Urinary bladder (tissue), 4 donors: Measurements from ENCODE around the gene MCM3AP. TPM values are rescaled to one million over a fixed set of nuclear protein-coding genes. Genes with fewer than 3 reads are reported as not detected.

Experiments used
- DNase-seq: peaks from one replicate; pipeline ENCODE4 v3.0.0-alpha.2; 2015; ENCODE audit errors: extremely low spot score
- H3K27ac ChIP-seq: one replicate; pipeline ENCODE4 v1.5.1; 2013; ENCODE audit warnings: low read depth, mild to moderate bottlenecking, moderate library complexity
- H3K36me3 ChIP-seq: one replicate; pipeline ENCODE4 v1.6.1; 2013; ENCODE audit warnings: mild to moderate bottlenecking, moderate library complexity; ENCODE audit not compliant: insufficient read depth
- H3K4me1 ChIP-seq: one replicate; pipeline ENCODE4 v1.6.1; 2013; ENCODE audit warnings: mild to moderate bottlenecking, moderate library complexity; ENCODE audit not compliant: insufficient read depth
- H3K4me3 ChIP-seq: one replicate; pipeline ENCODE4 v1.5.1; 2013; ENCODE audit warnings: low read depth, low read length
- WGBS: extraction: QIAGEN DNeasy Blood & Tissue Kit; methylation state at CpG from one replicate; pipeline ENCODE4 v1.1.7; 2013; 5-methylcytosine and 5-hydroxymethylcytosine counted together
- polyA plus RNA-seq: library from polyadenylated mRNA; stranded (reverse); fragments of 200-250 nt; gene quantifications from one replicate; pipeline ENCODE4 v1.2.3, GENCODE V29; 2013
- total RNA-seq: library from RNA; depleted of rRNA; stranded (reverse); fragments of >200 nt; gene quantifications from one replicate; pipeline ENCODE4 v1.2.3, GENCODE V29; 2014
- donor health status: healthy with polysubstance abuse.
- donor health status: healthy.

MCM3AP gene
- total and polyA plus RNA-seq, 2 donors, result 52.9 to 65.0 TPM

GRCh38 chr21:46188226-46189212 is 96.9 kb downstream of the MCM3AP start:
- Histone ChIP-seq H3K4me1 (no peaks in the 10 kb centered on the region), H3K36me3 (no peaks in the 10 kb centered on the region), H3K4me3 (no peak overlapping the region), H3K27ac (no peak overlapping the region)
- DNase-seq, result no peak
- WGBS, result 47% methylated on average over 17 of the region's 17 CpGs

- no peak overlapping the region for H3K4me3 ChIP-seq
- no peak for DNase-seq
- H3K4me1 ChIP-seq, result no peaks in the 10 kb centered on the region
- no peak overlapping the region for H3K27ac ChIP-seq
- 83% methylated on average over 7 of the region's 7 CpGs for WGBS
- H3K36me3 ChIP-seq, result no peaks in the 10 kb centered on the region
Measured at GRCh38 chr21:46187814-46188213, 97.6 kb downstream of the MCM3AP start.

DNA sequence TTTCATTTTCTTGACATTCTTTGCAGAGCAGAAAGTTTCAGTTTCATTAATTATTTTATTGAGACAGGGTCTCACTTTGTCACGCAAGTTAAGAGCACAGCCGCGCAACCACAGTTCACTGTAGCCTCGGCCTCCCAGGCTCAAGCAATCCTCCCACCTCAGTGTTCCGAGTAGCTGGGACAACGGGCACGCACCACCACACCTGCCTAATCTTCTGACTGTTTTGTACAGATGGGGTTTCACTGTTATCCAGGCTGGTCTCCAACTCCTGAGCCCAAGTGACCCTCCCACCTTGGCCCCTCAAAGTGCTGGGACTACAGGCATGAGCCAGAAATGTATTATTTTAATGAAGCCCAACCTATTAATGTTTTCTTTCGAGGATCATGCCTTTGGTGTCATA is 98.2 kb downstream of the MCM3AP start:
- 95% methylated on average over 8 of the region's 8 CpGs for WGBS
- Histone ChIP-seq H3K4me3 (no peak overlapping the region), H3K4me1 (no peaks in the 10 kb centered on the region), H3K27ac (no peak overlapping the region), H3K36me3 (no peaks in the 10 kb centered on the region)
- DNase-seq, result no peak

DNA sequence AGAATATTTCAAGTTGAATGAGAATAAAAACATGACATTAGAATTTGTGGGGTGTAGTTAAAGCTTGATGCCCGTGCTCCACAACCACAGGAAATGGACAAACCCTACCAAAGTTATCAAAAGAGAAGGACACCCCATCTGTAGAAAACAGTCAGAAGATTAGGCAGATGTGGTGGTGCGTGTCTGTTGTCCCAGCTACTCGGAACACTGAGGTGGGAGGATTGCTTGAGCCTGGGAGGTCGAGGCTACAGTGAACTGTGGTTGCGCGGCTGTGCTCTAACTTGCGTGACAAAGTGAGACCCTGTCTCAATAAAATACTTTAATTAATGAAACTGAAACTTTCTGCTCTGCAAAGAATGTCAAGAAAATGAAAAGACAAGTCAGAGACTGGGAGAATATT is 99.7 kb downstream of the MCM3AP start:
- DNase-seq, result no peak
- WGBS, result 89% methylated on average over 7 of the region's 7 CpGs
- H3K4me1 ChIP-seq, result no peaks in the 10 kb centered on the region
- H3K27ac ChIP-seq, result no peak overlapping the region
- no peaks in the 10 kb centered on the region for H3K36me3 ChIP-seq
- H3K4me3 ChIP-seq, result no peak overlapping the region

Other genes with a start within 250 kb of the MCM3AP start
- 1,109 TPM for gene COL6A2, start 187.5 kb downstream of the MCM3AP start, total RNA-seq
- gene COL6A2, start 187.5 kb downstream of the MCM3AP start, polyA plus RNA-seq, result 1,471 TPM
- 0.48 TPM for gene FTCD, start 130.0 kb downstream of the MCM3AP start, total RNA-seq
- gene FTCD, start 130.0 kb downstream of the MCM3AP start, polyA plus RNA-seq, result 0.75 TPM
- gene SPATC1L, start 101.2 kb downstream of the MCM3AP start, total RNA-seq, result 3.6 TPM
- gene SPATC1L, start 101.2 kb downstream of the MCM3AP start, polyA plus RNA-seq, result 20.4 TPM
- 19.3 TPM for gene LSS, start 56.8 kb downstream of the MCM3AP start, total RNA-seq
- gene LSS, start 56.8 kb downstream of the MCM3AP start, polyA plus RNA-seq, result 36.5 TPM
- gene YBEY, start 731 bp upstream of the MCM3AP start, total RNA-seq, result 10.6 TPM
- gene YBEY, start 731 bp upstream of the MCM3AP start, polyA plus RNA-seq, result 12.1 TPM
- gene C21orf58, start 38.3 kb upstream of the MCM3AP start, total RNA-seq, result 5.2 TPM
- gene C21orf58, start 38.3 kb upstream of the MCM3AP start, polyA plus RNA-seq, result 1.5 TPM
- gene PCNT, start 38.5 kb upstream of the MCM3AP start, total RNA-seq, result 22.4 TPM
- 15.7 TPM for gene PCNT, start 38.5 kb upstream of the MCM3AP start, polyA plus RNA-seq
- 44.8 TPM for gene DIP2A, start 173.3 kb upstream of the MCM3AP start, total RNA-seq
- 18.2 TPM for gene DIP2A, start 173.3 kb upstream of the MCM3AP start, polyA plus RNA-seq